ENCODE data around the gene EFNA5. TPM values are rescaled to one million over a fixed set of nuclear protein-coding genes. Genes with fewer than 3 reads are reported as not detected.

The EFNA5 gene
- total RNA-seq, 1 donor from 2014 or later, result 43.0 TPM

GRCh38 chr5:107705402-107706014, 34.8 kb upstream of the EFNA5 start:
- H3K27me3 Mint-ChIP-seq (ENCODE audit: low read depth), result no peaks in the 10 kb centered on the region
- H3K27ac Mint-ChIP-seq (ENCODE audit: unreplicated experiment), result no peak overlapping the region
- TF ChIP-seq CTCF (conservative IDR thresholded peaks at IDR 0.05), result no peak
- peaks cover 3% of the 10 kb centered on the region for H3K36me3 Mint-ChIP-seq (ENCODE audit: low read depth)
- H3K4me1 Mint-ChIP-seq, result peaks cover 12% of the 10 kb centered on the region
- peak overlapping the region; percentile 42 for H3K4me3 Mint-ChIP-seq
- peaks cover 3% of the 10 kb centered on the region for H3K9me3 Mint-ChIP-seq
- no peak for DNase-seq (ENCODE audit: low read depth, low spot score)

GRCh38 chr5:107704681-107705401, 34.1 kb upstream of the EFNA5 start:
- peaks cover 3% of the 10 kb centered on the region for H3K9me3 Mint-ChIP-seq
- peaks cover 12% of the 10 kb centered on the region for H3K4me1 Mint-ChIP-seq
- no peak for DNase-seq (ENCODE audit: low read depth, low spot score)
- no peak for TF ChIP-seq CTCF (conservative IDR thresholded peaks at IDR 0.05)
- H3K4me3 Mint-ChIP-seq, result peak overlapping the region; percentile 42
- no peaks in the 10 kb centered on the region for H3K27me3 Mint-ChIP-seq (ENCODE audit: low read depth)
- H3K27ac Mint-ChIP-seq (ENCODE audit: unreplicated experiment), result no peak overlapping the region
- peaks cover 3% of the 10 kb centered on the region for H3K36me3 Mint-ChIP-seq (ENCODE audit: low read depth)

GRCh38 chr5:107700481-107700880, 29.7 kb upstream of the EFNA5 start:
- peaks cover 4% of the 10 kb centered on the region for H3K9me3 Mint-ChIP-seq

GRCh38 chr5:107699425-107699824, 28.7 kb upstream of the EFNA5 start:
- TF ChIP-seq CTCF (conservative IDR thresholded peaks at IDR 0.05), result no peak
- H3K36me3 Mint-ChIP-seq (ENCODE audit: low read depth), result no peaks in the 10 kb centered on the region
- DNase-seq (ENCODE audit: low read depth, low spot score), result no peak

More at GRCh38 chr5:107700481-107700880, 29.7 kb upstream of the EFNA5 start:
- no peak overlapping the region for H3K4me3 Mint-ChIP-seq
- no peak for TF ChIP-seq CTCF (conservative IDR thresholded peaks at IDR 0.05)
- no peak overlapping the region for H3K27ac Mint-ChIP-seq (ENCODE audit: unreplicated experiment)
- H3K4me1 Mint-ChIP-seq, result peaks cover 27% of the 10 kb centered on the region
- DNase-seq (ENCODE audit: low read depth, low spot score), result no peak
- no peaks in the 10 kb centered on the region for H3K36me3 Mint-ChIP-seq (ENCODE audit: low read depth)
- no peaks in the 10 kb centered on the region for H3K27me3 Mint-ChIP-seq (ENCODE audit: low read depth)

GRCh38 chr5:107698286-107698685, 27.5 kb upstream of the EFNA5 start:
- peaks cover 7% of the 10 kb centered on the region for H3K9me3 Mint-ChIP-seq
- no peak for TF ChIP-seq CTCF (conservative IDR thresholded peaks at IDR 0.05)
- H3K4me1 Mint-ChIP-seq, result peaks cover 18% of the 10 kb centered on the region
- H3K27ac Mint-ChIP-seq (ENCODE audit: unreplicated experiment), result no peak overlapping the region
- no peak for DNase-seq (ENCODE audit: low read depth, low spot score)
- H3K36me3 Mint-ChIP-seq (ENCODE audit: low read depth), result no peaks in the 10 kb centered on the region
- no peak overlapping the region for H3K4me3 Mint-ChIP-seq
- H3K27me3 Mint-ChIP-seq (ENCODE audit: low read depth), result no peaks in the 10 kb centered on the region

More at GRCh38 chr5:107699425-107699824, 28.7 kb upstream of the EFNA5 start:
- peaks cover 18% of the 10 kb centered on the region for H3K4me1 Mint-ChIP-seq
- no peak overlapping the region for H3K4me3 Mint-ChIP-seq
- peaks cover 7% of the 10 kb centered on the region for H3K9me3 Mint-ChIP-seq
- H3K27me3 Mint-ChIP-seq (ENCODE audit: low read depth), result no peaks in the 10 kb centered on the region
- H3K27ac Mint-ChIP-seq (ENCODE audit: unreplicated experiment), result no peak overlapping the region
